CD14-positive monocyte (primary cell): Measurements from ENCODE around the gene SMC1A. TPM values are rescaled to one million over a fixed set of nuclear protein-coding genes. Genes with fewer than 3 reads are reported as not detected.

ENCODE experiments used
- DNase-seq, 3 donors: peaks; one replicate each; pipeline ENCODE4 v3.0.0-alpha.2; 2011 to 2022
- H2AFZ ChIP-seq: 2 replicates; pipeline ENCODE4 v1.6.0; 2012; ENCODE audit warnings: mild to moderate bottlenecking, low read depth, low read length, inconsistent platforms; ENCODE audit not compliant: insufficient read depth, poor library complexity, severe bottlenecking
- H3K27ac ChIP-seq, 2 donors: 1 replicate in 1 of 2; 2 replicates in 1 of 2; pipeline ENCODE4 v1.5.1; 2012 to 2013; ENCODE audit warnings: low read length in 2 of 2, control low read depth in 1 of 2, inconsistent platforms in 1 of 2, low read depth in 1 of 2, mild to moderate bottlenecking in 1 of 2
- H3K27me3 ChIP-seq, 2 donors: one replicate each; pipeline versions ENCODE4 v1.6.0 to v1.6.1; 2011 to 2013; ENCODE audit warnings: low read length in 2 of 2; ENCODE audit not compliant: control insufficient read depth in 2 of 2, insufficient read depth in 2 of 2
- H3K36me3 ChIP-seq, 2 donors: replicated peaks in 1 of 2; 1 replicate in 1 of 2; 2 replicates in 1 of 2; pipeline versions ENCODE4 v1.5.1 to v1.6.1; 2012 to 2013; ENCODE audit warnings: low read length in 2 of 2, control low read depth in 1 of 2, inconsistent platforms in 1 of 2, mild to moderate bottlenecking in 1 of 2; ENCODE audit not compliant: insufficient read depth in 2 of 2, control insufficient read depth in 1 of 2
- H3K4me1 ChIP-seq, 2 donors: 1 replicate in 1 of 2; 2 replicates in 1 of 2; pipeline versions ENCODE4 v1.5.1 to v1.6.1; 2012 to 2013; ENCODE audit warnings: low read length in 2 of 2, control low read depth in 1 of 2, inconsistent platforms in 1 of 2, mild to moderate bottlenecking in 1 of 2, moderate library complexity in 1 of 2; ENCODE audit not compliant: insufficient read depth in 2 of 2, control insufficient read depth in 1 of 2
- H3K4me2 ChIP-seq: replicated peaks from 2 replicates; pipeline ENCODE3; 2012; ENCODE audit warnings: low read length, moderate library complexity, mild to moderate bottlenecking; ENCODE audit not compliant: poor library complexity, severe bottlenecking; ENCODE audit errors: extremely low read depth
- H3K4me3 ChIP-seq, 3 experiments: fragments of 200-600 bp in 1 of 3; sonication (generic) in 1 of 3; replicated peaks in 1 of 3; 1 replicate in 2 of 3; 2 replicates in 1 of 3; pipeline ENCODE4 v1.5.1; 2011 to 2013; ENCODE audit warnings: low read length in 3 of 3, mild to moderate bottlenecking in 3 of 3, control low read depth in 2 of 3, low read depth in 2 of 3, inconsistent platforms in 1 of 3, moderate library complexity in 1 of 3
- H3K79me2 ChIP-seq: 2 replicates; pipeline ENCODE4 v1.6.0; 2012; ENCODE audit warnings: mild to moderate bottlenecking, control low read depth, inconsistent platforms, low read length, moderate library complexity; ENCODE audit not compliant: insufficient read depth
- H3K9ac ChIP-seq: 2 replicates; pipeline ENCODE4 v1.6.0; 2017; ENCODE audit warnings: low read length, mild to moderate bottlenecking; ENCODE audit not compliant: insufficient read depth, poor library complexity, severe bottlenecking
- H3K9me3 ChIP-seq, 2 donors: replicated peaks in 1 of 2; 1 replicate in 1 of 2; 2 replicates in 1 of 2; pipeline versions ENCODE4 v1.5.1 to v1.6.1; 2012 to 2013; ENCODE audit warnings: low read length in 2 of 2, control low read depth in 1 of 2; ENCODE audit not compliant: control insufficient read depth in 1 of 2, insufficient read depth in 1 of 2
- H4K20me1 ChIP-seq: 2 replicates; pipeline ENCODE4 v1.6.0; 2012; ENCODE audit warnings: mild to moderate bottlenecking, low read length, control low read depth, moderate library complexity; ENCODE audit not compliant: insufficient read depth
- H3K27ac Mint-ChIP-seq, 7 donors: one replicate each; pipeline ENCODE4 v1.8.0; 2020; ENCODE audit warnings: mild to moderate bottlenecking in 7 of 7, mixed read lengths in 7 of 7, moderate library complexity in 6 of 7, inconsistent platforms in 2 of 7
- H3K27me3 Mint-ChIP-seq, 3 donors: one replicate each; pipeline ENCODE4 v1.8.0; 2021 to 2022; ENCODE audit warnings: low read depth in 3 of 3, mild to moderate bottlenecking in 3 of 3, mixed read lengths in 3 of 3, moderate library complexity in 3 of 3, inconsistent platforms in 1 of 3
- H3K36me3 Mint-ChIP-seq, 2 donors: one replicate each; pipeline ENCODE4 v1.8.0; 2020; ENCODE audit warnings: mixed read lengths in 2 of 2, inconsistent platforms in 1 of 2, mild to moderate bottlenecking in 1 of 2
- H3K4me1 Mint-ChIP-seq: one replicate; pipeline ENCODE4 v1.8.0; 2020; ENCODE audit warnings: mild to moderate bottlenecking, mixed read lengths
- H3K4me3 Mint-ChIP-seq, 2 donors: one replicate each; pipeline ENCODE4 v1.8.0; 2020; ENCODE audit warnings: mild to moderate bottlenecking in 2 of 2, mixed read lengths in 2 of 2, moderate library complexity in 1 of 2
- H3K9me3 Mint-ChIP-seq, 7 donors: one replicate each; pipeline ENCODE4 v1.8.0; 2020 to 2022; ENCODE audit warnings: mixed read lengths in 7 of 7, mild to moderate bottlenecking in 6 of 7, moderate library complexity in 6 of 7, inconsistent platforms in 2 of 7
- CTCF ChIP-seq: fragments of 200-600 bp; IDR thresholded peaks from one replicate; pipeline ENCODE4 v1.8.0; 2022; ENCODE audit warnings: antibody characterized with exemption, mild to moderate bottlenecking
- WGBS: methylation state at CpG from one replicate; pipeline ENCODE4 v1.1.5; 2013; ENCODE audit warnings: missing lambda C conversion rate; ENCODE audit not compliant: insufficient coverage; 5-methylcytosine and 5-hydroxymethylcytosine counted together
- intact Hi-C, 2 donors: fragments of 100-400 bp; cut with micrococcal nuclease; formaldehyde crosslinking; loops; one replicate each; pipeline versions ENCODE4 v1.15.0 to v1.15.1; 2023
- polyA plus RNA-seq, 3 donors: library from polyadenylated mRNA; depleted of rRNA in 1 of 3; unstranded in 2 of 3; stranded (reverse) in 1 of 3; fragments of 300-500 nt in 2 of 3; fragments of >200 nt in 1 of 3; fragmentation: Illumina TruSeq in 2 of 3; gene quantifications; 1 replicate in 2 of 3; 2 replicates in 1 of 3; pipeline ENCODE4 v1.2.3, GENCODE V29; 2012 to 2021

SMC1A gene
- polyA plus RNA-seq, 3 donors: 25.5 to 53.2 (median 25.6) TPM

GRCh38 chrX:53362449-53362848 lies 60.0 kb downstream of the SMC1A start:
- intact Hi-C loops: no loop called here
- peaks cover 28% of the 10 kb centered on the region for H3K4me1 Mint-ChIP-seq
- H3K4me3 Mint-ChIP-seq: no peak overlapping the region
- TF ChIP-seq CTCF: no peak
- H3K36me3 Mint-ChIP-seq: peaks cover 4 to 19% of the 10 kb centered on the region in 2 donors
- WGBS: no CpG with 5 or more reads among the region's 2 CpGs
- Histone ChIP-seq H3K4me2 (peak overlapping the region; percentile 45), H4K20me1 (no peaks in the 10 kb centered on the region), H3K4me1 (peaks cover 30 to 37% of the 10 kb centered on the region in 2 donors), H2AFZ (peak overlapping the region; percentile 55), H3K36me3 (no peaks in the 10 kb centered on the region), H3K9me3 (no peaks in the 10 kb centered on the region), H3K4me3 (peak overlapping the region in 1 of 3 experiments; percentile 36), H3K9ac (peak overlapping the region; percentile 23), H3K27me3 (no peaks in the 10 kb centered on the region), H3K27ac (peak overlapping the region in 1 of 2 donors; percentile 69), H3K79me2 (no peaks in the 10 kb centered on the region)
- H3K27ac Mint-ChIP-seq: peak overlapping the region in 6 of 7 donors; percentile 30 to 79 (median 63)
- H3K27me3 Mint-ChIP-seq: peaks cover 0 to 30% (median 0%) of the 10 kb centered on the region in 3 donors
- peak; percentile 24 to 59 (median 26) for DNase-seq
- H3K9me3 Mint-ChIP-seq: peaks cover 0 to 4% (median 0%) of the 10 kb centered on the region in 7 donors

- Histone ChIP-seq H3K9ac (no peak overlapping the region), H4K20me1 (no peaks in the 10 kb centered on the region), H3K4me1 (peaks cover 40 to 44% of the 10 kb centered on the region in 2 donors), H3K4me3 (no peak overlapping the region), H2AFZ (no peak overlapping the region), H3K27me3 (no peaks in the 10 kb centered on the region), H3K27ac (no peak overlapping the region), H3K79me2 (no peaks in the 10 kb centered on the region), H3K9me3 (peaks cover 0 to 4% of the 10 kb centered on the region in 2 donors), H3K36me3 (no peaks in the 10 kb centered on the region), H3K4me2 (no peak overlapping the region)
- Mint-ChIP-seq H3K4me3 (no peak overlapping the region), H3K4me1 (peaks cover 32% of the 10 kb centered on the region), H3K36me3 (peaks cover 1 to 6% of the 10 kb centered on the region in 2 donors), H3K9me3 (peaks cover 4 to 17% (median 14%) of the 10 kb centered on the region in 7 donors), H3K27me3 (peaks cover 0 to 40% (median 0%) of the 10 kb centered on the region in 3 donors), H3K27ac (peak overlapping the region in 5 of 7 donors; percentile 19 to 84 (median 45))
- intact Hi-C loops: no loop called here
- no CpG with 5 or more reads among the region's 8 CpGs for WGBS
- TF ChIP-seq CTCF: no peak
- peak; percentile 16 to 21 (median 17) for DNase-seq
Measured at GRCh38 chrX:53357799-53358530, 64.5 kb downstream of the SMC1A start.
